ENCODE results near the gene METTL16. TPM values are rescaled to one million over a fixed set of nuclear protein-coding genes. Genes with fewer than 3 reads are reported as not detected.
"Not testable (repeated sequence)": the region's sequence is repeated elsewhere in the genome, so short reads cannot be mapped to it uniquely, and the experiment has no call there.

Gene METTL16, protein sequence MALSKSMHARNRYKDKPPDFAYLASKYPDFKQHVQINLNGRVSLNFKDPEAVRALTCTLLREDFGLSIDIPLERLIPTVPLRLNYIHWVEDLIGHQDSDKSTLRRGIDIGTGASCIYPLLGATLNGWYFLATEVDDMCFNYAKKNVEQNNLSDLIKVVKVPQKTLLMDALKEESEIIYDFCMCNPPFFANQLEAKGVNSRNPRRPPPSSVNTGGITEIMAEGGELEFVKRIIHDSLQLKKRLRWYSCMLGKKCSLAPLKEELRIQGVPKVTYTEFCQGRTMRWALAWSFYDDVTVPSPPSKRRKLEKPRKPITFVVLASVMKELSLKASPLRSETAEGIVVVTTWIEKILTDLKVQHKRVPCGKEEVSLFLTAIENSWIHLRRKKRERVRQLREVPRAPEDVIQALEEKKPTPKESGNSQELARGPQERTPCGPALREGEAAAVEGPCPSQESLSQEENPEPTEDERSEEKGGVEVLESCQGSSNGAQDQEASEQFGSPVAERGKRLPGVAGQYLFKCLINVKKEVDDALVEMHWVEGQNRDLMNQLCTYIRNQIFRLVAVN
- 18.3 and 22.9 TPM in 2 replicates for total RNA-seq (2014; rRNA removed; shearing (Covaris generic); ENCODE audit: low replicate concordance)

DNA sequence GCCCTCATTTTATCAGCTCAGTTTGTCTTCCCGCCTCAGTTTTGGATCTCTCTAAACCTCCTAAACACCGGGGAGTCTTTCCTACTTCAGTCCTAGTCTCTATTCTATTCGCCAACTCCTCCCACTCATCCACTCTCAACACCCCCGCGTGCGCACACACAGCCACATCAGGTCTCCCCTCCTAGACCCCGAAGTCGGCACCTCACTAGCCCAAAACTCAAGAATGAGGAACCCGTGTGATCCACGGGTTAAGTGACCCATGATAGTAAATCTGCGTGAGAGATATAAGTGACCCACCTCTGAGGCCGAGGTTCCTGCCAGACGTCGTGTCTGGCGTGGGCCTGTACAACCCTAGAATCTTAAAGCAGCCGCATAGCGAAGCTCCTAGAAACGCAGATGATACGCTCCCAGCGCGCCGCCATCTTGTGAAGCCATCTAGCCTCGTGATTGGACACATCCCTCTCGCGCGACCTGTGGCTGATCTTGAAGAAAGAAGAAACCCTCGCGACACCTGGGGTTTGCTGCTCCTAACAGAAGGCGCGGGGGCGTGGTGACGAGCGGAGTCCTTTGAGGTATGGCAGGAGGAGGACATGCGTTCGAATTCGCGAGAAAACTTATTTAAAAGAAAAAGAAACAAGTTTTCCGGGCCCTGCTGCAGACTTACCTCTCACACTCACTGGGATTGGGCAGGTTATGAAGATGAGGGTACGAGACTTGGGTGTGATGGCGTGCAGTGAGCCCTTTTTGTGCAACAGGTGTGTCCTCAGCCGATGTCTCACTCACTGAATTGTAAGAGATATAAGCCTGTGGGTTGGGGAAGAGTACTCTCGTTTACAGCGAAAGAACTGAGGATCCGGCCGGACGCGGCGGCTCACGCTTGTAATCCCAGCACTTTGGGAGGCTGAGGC is at the start of gene METTL16:
Gene METTL16, minus strand, starts transcription at position 427 of the 908 bp plus-strand sequence. CDS start 9,557 bp downstream, outside the sequence.
- Histone ChIP-seq H3K36me3 (ENCODE audit: insufficient read depth, low read length) (peaks cover 11% of the 10 kb centered on the region), H3K27me3 (ENCODE audit: low read length) (no peaks in the 10 kb centered on the region), H3K9me3 (ENCODE audit: low read length) (no peaks in the 10 kb centered on the region), H3K27ac (ENCODE audit: low read length) (peak within 1 kb of the TSS; percentile 84), H3K9me2 (replicated peaks; ENCODE audit: insufficient read depth, low read length) (no peaks in the 10 kb centered on the region), H3K4me3 (ENCODE audit: low read length) (peak within 1 kb of the TSS; percentile 87), H3K4me1 (ENCODE audit: low read length) (peaks cover 22% of the 10 kb centered on the region), H3K9ac (ENCODE audit: low read length) (peak within 1 kb of the TSS; percentile 84), H2AFZ (ENCODE audit: low read length) (peak within 1 kb of the TSS; percentile 66; the same call in 1 of the 2 replicates), H3K4me2 (ENCODE audit: low read depth, low read length, poor library complexity, severe bottlenecking) (peak within 1 kb of the TSS; percentile 82), H4K20me1 (ENCODE audit: insufficient read depth, low read depth, low read length) (no peaks in the 10 kb centered on the region), H3K79me2 (ENCODE audit: low read length) (peaks cover 37% of the 10 kb centered on the region)
- peak; percentile 99 for DNase-seq

DNA sequence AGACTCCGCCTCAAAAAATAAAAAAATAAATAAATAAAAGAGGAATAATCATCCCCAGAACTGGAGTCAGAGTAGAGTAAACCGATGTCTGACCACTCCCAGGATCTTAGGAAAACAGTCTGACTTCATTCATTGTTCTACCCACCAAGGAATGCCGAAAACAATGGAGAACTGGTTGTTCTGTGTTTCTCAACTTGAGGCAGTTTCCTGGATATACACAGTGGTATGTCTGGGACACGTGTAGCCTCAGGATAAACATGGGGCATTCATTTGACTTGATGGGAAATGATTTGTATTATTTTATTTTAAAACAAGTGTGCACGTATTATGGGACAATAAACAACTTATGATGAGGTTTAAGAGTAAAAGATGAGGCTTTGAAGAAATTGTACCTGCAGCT is 49.0 kb upstream of the METTL16 start:
- Histone ChIP-seq H3K9me3 (ENCODE audit: low read length) (no peaks in the 10 kb centered on the region), H3K9me2 (replicated peaks; ENCODE audit: insufficient read depth, low read length) (no peaks in the 10 kb centered on the region), H3K4me2 (ENCODE audit: low read depth, low read length, poor library complexity, severe bottlenecking) (no peak overlapping the region), H3K27me3 (ENCODE audit: low read length) (no peaks in the 10 kb centered on the region), H2AFZ (ENCODE audit: low read length) (no peak overlapping the region), H3K27ac (ENCODE audit: low read length) (no peak overlapping the region), H3K36me3 (ENCODE audit: insufficient read depth, low read length) (no peaks in the 10 kb centered on the region), H4K20me1 (ENCODE audit: insufficient read depth, low read depth, low read length) (no peaks in the 10 kb centered on the region), H3K4me1 (ENCODE audit: low read length) (no peaks in the 10 kb centered on the region), H3K79me2 (ENCODE audit: low read length) (no peaks in the 10 kb centered on the region), H3K9ac (ENCODE audit: low read length) (no peak overlapping the region), H3K4me3 (ENCODE audit: low read length) (no peak overlapping the region)
- no peak for DNase-seq

DNA sequence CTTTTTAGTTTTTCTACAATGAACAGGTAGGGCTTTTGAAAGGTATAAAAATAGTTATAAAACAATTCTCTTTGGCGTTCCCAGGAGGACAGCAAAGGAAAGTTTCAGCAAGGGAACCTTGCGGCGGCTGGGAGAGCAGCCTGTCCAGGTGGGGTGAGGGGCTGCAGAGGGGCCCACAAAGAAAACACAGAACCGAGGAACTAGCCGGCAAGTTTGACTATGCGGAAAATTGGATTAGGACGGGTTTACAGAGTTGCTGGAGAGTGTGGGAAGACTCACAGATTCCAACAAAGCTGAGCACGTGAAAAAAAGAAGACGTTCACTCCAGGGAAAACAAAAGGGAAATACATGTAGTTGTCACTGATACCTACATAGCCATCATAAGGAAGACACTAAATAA is 40.2 kb upstream of the METTL16 start:
- Histone ChIP-seq H3K36me3 (ENCODE audit: insufficient read depth, low read length) (no peaks in the 10 kb centered on the region), H3K9me2 (replicated peaks; ENCODE audit: insufficient read depth, low read length) (no peaks in the 10 kb centered on the region), H3K4me3 (ENCODE audit: low read length) (no peak overlapping the region), H3K9ac (ENCODE audit: low read length) (no peak overlapping the region), H2AFZ (ENCODE audit: low read length) (no peak overlapping the region), H3K4me2 (ENCODE audit: low read depth, low read length, poor library complexity, severe bottlenecking) (no peak overlapping the region), H4K20me1 (ENCODE audit: insufficient read depth, low read depth, low read length) (no peaks in the 10 kb centered on the region), H3K4me1 (ENCODE audit: low read length) (no peaks in the 10 kb centered on the region), H3K79me2 (ENCODE audit: low read length) (no peaks in the 10 kb centered on the region), H3K27me3 (ENCODE audit: low read length) (no peaks in the 10 kb centered on the region), H3K27ac (ENCODE audit: low read length) (no peak overlapping the region), H3K9me3 (ENCODE audit: low read length) (no peaks in the 10 kb centered on the region)
- DNase-seq = no peak

DNA sequence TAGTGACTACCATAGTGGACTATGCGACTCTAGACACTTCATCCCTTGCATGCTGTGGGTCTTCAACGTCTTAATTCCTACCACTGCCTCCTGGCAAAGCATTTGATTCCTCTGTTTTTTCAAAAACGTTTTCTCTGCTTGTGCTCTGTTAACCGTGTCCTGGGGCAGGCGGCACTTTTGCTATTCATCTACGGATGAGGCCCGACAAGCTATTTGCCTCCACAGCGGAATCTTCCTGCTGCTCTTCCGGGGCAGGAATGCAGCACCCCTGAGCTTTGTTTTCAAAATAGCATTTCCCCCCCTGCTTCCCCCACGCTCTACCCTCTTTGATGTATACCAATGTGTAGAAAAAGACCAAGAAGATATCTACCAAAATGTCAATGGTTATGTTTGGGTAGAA is 39.8 kb upstream of the METTL16 start:
- Histone ChIP-seq H3K9ac (ENCODE audit: low read length) (no peak overlapping the region), H3K4me1 (ENCODE audit: low read length) (no peaks in the 10 kb centered on the region), H3K4me3 (ENCODE audit: low read length) (no peak overlapping the region), H3K27me3 (ENCODE audit: low read length) (no peaks in the 10 kb centered on the region), H3K27ac (ENCODE audit: low read length) (no peak overlapping the region), H3K36me3 (ENCODE audit: insufficient read depth, low read length) (no peaks in the 10 kb centered on the region), H3K9me3 (ENCODE audit: low read length) (no peaks in the 10 kb centered on the region), H2AFZ (ENCODE audit: low read length) (no peak overlapping the region), H3K79me2 (ENCODE audit: low read length) (no peaks in the 10 kb centered on the region), H4K20me1 (ENCODE audit: insufficient read depth, low read depth, low read length) (no peaks in the 10 kb centered on the region), H3K9me2 (replicated peaks; ENCODE audit: insufficient read depth, low read length) (no peaks in the 10 kb centered on the region), H3K4me2 (ENCODE audit: low read depth, low read length, poor library complexity, severe bottlenecking) (no peak overlapping the region)
- DNase-seq = no peak

DNA sequence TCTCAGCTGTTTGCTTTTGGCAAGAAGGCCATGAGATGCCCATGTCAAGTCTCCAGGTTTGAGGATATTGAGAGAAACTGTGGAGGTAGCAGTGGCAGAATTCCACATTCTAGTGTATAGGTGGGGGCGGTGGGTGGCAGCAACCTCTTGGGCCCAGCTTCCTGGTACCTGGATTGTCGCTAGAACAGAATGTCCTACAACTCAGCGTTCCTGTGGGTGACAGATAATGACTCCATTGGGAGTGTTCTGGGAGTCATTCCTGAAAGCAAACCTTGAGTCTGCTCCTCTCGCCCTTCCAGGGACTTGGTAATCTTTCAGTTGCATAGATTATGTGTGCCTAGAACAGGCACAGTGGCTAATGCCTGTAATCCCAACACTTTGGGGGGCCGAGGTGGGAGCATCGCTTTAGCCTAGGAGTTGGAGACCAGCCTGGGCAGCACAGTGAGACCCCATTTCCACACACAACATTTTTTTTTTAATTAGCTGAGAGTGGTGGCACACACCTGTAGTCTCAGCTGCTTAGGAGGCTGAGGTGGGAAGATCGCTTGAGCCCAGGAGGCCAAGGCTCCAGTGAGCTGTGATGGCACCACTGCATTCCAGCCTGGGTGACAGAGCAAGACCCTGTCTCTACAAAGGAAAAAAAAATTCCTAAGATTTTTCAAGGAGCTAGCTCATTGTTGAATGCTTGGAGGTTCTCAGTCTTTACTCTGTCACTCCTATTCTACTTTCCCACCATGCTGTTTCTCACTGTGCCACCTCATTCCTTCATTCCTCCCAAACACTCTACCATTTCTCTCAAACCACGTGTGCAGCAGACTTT is 37.9 kb upstream of the METTL16 start:
- Histone ChIP-seq H3K4me1 (ENCODE audit: low read length) (no peaks in the 10 kb centered on the region), H4K20me1 (ENCODE audit: insufficient read depth, low read depth, low read length) (no peaks in the 10 kb centered on the region), H3K27ac (ENCODE audit: low read length) (no peak overlapping the region), H3K36me3 (ENCODE audit: insufficient read depth, low read length) (no peaks in the 10 kb centered on the region), H3K79me2 (ENCODE audit: low read length) (no peaks in the 10 kb centered on the region), H3K27me3 (ENCODE audit: low read length) (no peaks in the 10 kb centered on the region), H3K4me3 (ENCODE audit: low read length) (no peak overlapping the region), H3K4me2 (ENCODE audit: low read depth, low read length, poor library complexity, severe bottlenecking) (no peak overlapping the region), H3K9me2 (replicated peaks; ENCODE audit: insufficient read depth, low read length) (no peaks in the 10 kb centered on the region), H2AFZ (ENCODE audit: low read length) (no peak overlapping the region), H3K9ac (ENCODE audit: low read length) (no peak overlapping the region), H3K9me3 (ENCODE audit: low read length) (no peaks in the 10 kb centered on the region)
- no peak for DNase-seq

DNA sequence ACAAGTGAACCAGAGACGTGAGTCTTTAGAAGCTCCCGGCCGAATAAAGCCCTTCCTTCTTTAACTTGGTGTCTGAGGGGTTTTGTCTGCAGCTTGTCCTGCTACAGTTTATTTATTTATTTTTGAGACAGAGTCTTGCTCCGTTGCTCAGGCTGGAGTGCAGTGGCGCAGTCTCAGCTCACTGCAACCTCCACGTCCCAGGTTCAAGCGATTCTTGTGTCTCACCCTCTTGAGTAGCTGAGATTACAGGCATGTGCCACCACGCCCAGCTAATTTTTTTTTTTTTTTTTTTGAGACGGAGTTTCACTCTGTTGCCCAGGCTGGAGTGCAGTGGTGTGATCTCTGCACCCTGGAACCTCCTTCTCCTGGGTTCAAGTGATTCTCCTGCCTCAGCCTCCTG is 36.3 kb upstream of the METTL16 start:
- H3K36me3 ChIP-seq (ENCODE audit: insufficient read depth, low read length); H3K4me2 ChIP-seq (ENCODE audit: low read depth, low read length, poor library complexity, severe bottlenecking); H3K27me3 ChIP-seq (ENCODE audit: low read length); H3K9me2 ChIP-seq (replicated peaks; ENCODE audit: insufficient read depth, low read length); H3K9me3 ChIP-seq (ENCODE audit: low read length); H3K4me3 ChIP-seq (ENCODE audit: low read length); H3K4me1 ChIP-seq (ENCODE audit: low read length); H2AFZ ChIP-seq (ENCODE audit: low read length); H4K20me1 ChIP-seq (ENCODE audit: insufficient read depth, low read depth, low read length); H3K79me2 ChIP-seq (ENCODE audit: low read length); DNase-seq; H3K9ac ChIP-seq (ENCODE audit: low read length); H3K27ac ChIP-seq (ENCODE audit: low read length): not testable (repeated sequence)

DNA sequence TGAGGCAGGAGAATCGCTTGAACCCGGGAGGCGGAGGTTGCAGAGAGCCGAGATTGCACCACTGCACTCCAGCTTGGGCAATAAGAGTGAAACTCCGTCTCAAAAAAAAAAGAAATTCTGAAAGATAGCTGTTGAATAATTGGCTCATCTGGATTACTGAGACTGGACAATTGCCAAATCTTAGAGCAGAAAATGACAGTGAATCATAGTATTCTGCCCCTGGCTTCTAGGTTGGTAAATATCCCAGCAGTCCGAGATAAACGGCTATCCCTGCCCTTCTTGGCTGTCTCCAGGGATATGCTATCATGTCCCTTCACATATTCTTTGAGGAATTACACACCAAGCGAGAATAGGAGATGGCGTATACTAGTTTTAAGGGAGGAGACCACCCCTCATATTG is 35.5 kb upstream of the METTL16 start:
- Histone ChIP-seq H3K4me2 (ENCODE audit: low read depth, low read length, poor library complexity, severe bottlenecking) (no peak overlapping the region), H3K36me3 (ENCODE audit: insufficient read depth, low read length) (no peaks in the 10 kb centered on the region), H3K27ac (ENCODE audit: low read length) (no peak overlapping the region), H3K4me1 (ENCODE audit: low read length) (peaks cover 15% of the 10 kb centered on the region), H3K9me3 (ENCODE audit: low read length) (no peaks in the 10 kb centered on the region), H3K27me3 (ENCODE audit: low read length) (no peaks in the 10 kb centered on the region), H3K79me2 (ENCODE audit: low read length) (no peaks in the 10 kb centered on the region), H2AFZ (ENCODE audit: low read length) (no peak overlapping the region), H3K4me3 (ENCODE audit: low read length) (no peak overlapping the region), H4K20me1 (ENCODE audit: insufficient read depth, low read depth, low read length) (no peaks in the 10 kb centered on the region), H3K9me2 (replicated peaks; ENCODE audit: insufficient read depth, low read length) (no peaks in the 10 kb centered on the region), H3K9ac (ENCODE audit: low read length) (no peak overlapping the region)
- DNase-seq = no peak

All from Karpas-422 (cell line).